OCI-LY1 (cell line): ENCODE results near the gene UST.

Source experiments
- H2AFZ ChIP-seq: fragments of 200-600 bp; sonication (generic), shearing (Covaris generic); 2 replicates; pipeline ENCODE4 v1.6.0; 2014; ENCODE audit warnings: antibody characterized with exemption, mild to moderate bottlenecking, low read length
- H3F3A ChIP-seq: fragments of 200-600 bp; sonication (generic), shearing (Covaris generic); 2 replicates; pipeline ENCODE4 v1.6.0; 2014; ENCODE audit warnings: mild to moderate bottlenecking, antibody characterized with exemption, low read length, moderate library complexity; ENCODE audit not compliant: insufficient read depth
- H3K27ac ChIP-seq: fragments of 200-600 bp; sonication (generic); 2 replicates; pipeline ENCODE4 v1.5.1; 2014; ENCODE audit warnings: low read length, mixed run types, mild to moderate bottlenecking, low read depth; ENCODE audit not compliant: poor library complexity, severe bottlenecking
- H3K27me3 ChIP-seq: fragments of 200-600 bp; sonication (generic); 2 replicates; pipeline ENCODE4 v1.6.0; 2014; ENCODE audit warnings: antibody characterized with exemption, mild to moderate bottlenecking, low read length, moderate library complexity; ENCODE audit not compliant: insufficient read depth
- H3K36me3 ChIP-seq: fragments of 200-600 bp; sonication (generic); 2 replicates; pipeline ENCODE4 v1.6.1; 2014; ENCODE audit warnings: mild to moderate bottlenecking, antibody characterized with exemption, low read length, moderate library complexity, mixed read lengths; ENCODE audit not compliant: insufficient read depth
- H3K4me1 ChIP-seq: fragments of 200-600 bp; sonication (generic); 2 replicates; pipeline ENCODE4 v1.5.1; 2014; ENCODE audit warnings: mild to moderate bottlenecking, low read length, moderate library complexity; ENCODE audit not compliant: insufficient read depth, severe bottlenecking
- H3K4me2 ChIP-seq: fragments of 200-600 bp; sonication (generic), shearing (Covaris generic); 2 replicates; pipeline ENCODE4 v1.6.1; 2014; ENCODE audit warnings: low read length
- H3K4me3 ChIP-seq: fragments of 200-600 bp; sonication (generic); 2 replicates; pipeline ENCODE4 v1.5.1; 2014; ENCODE audit warnings: low read length, low read depth, mild to moderate bottlenecking, mixed read lengths; ENCODE audit not compliant: poor library complexity, severe bottlenecking
- H3K79me2 ChIP-seq: fragments of 200-600 bp; shearing (Covaris generic); 2 replicates; pipeline ENCODE4 v1.6.1; 2016; ENCODE audit warnings: mixed run types, low read length, mixed read lengths; ENCODE audit not compliant: insufficient read depth
- H3K9ac ChIP-seq: fragments of 200-600 bp; sonication (generic), shearing (Covaris generic); 2 replicates; pipeline ENCODE4 v1.6.1; 2014; ENCODE audit warnings: mild to moderate bottlenecking, low read length, mixed read lengths
- H3K9me2 ChIP-seq: fragments of 200-600 bp; sonication (generic), shearing (Covaris generic); 2 replicates; pipeline ENCODE4 v1.6.1; 2014; ENCODE audit warnings: low read depth, mild to moderate bottlenecking, low read length, mixed read lengths
- H3K9me3 ChIP-seq: fragments of 200-600 bp; shearing (Covaris generic); 2 replicates; pipeline ENCODE4 v1.6.1; 2014; ENCODE audit warnings: low read length, mixed read lengths
- H4K20me1 ChIP-seq: fragments of 200-600 bp; sonication (generic), shearing (Covaris generic); 2 replicates; pipeline ENCODE4 v1.6.0; 2016; ENCODE audit warnings: mild to moderate bottlenecking, low read length; ENCODE audit not compliant: insufficient read depth
- EZH2 ChIP-seq: fragments of 200-600 bp; sonication (generic), shearing (Covaris generic); IDR thresholded peaks from 2 replicates; pipeline ENCODE4 v1.8.0; 2017; ENCODE audit warnings: borderline replicate concordance, mixed run types, mild to moderate bottlenecking, antibody characterized with exemption, low read length, moderate library complexity, mixed read lengths
- TF ChIP-seq, protein P1 (sequence below): fragments of 200-600 bp; sonication (generic), shearing (Covaris generic); IDR thresholded peaks from 2 replicates; pipeline ENCODE4 v1.5.1; 2017; ENCODE audit warnings: mild to moderate bottlenecking, antibody characterized with exemption, low read length, moderate library complexity, mixed read lengths

The UST gene

DNA sequence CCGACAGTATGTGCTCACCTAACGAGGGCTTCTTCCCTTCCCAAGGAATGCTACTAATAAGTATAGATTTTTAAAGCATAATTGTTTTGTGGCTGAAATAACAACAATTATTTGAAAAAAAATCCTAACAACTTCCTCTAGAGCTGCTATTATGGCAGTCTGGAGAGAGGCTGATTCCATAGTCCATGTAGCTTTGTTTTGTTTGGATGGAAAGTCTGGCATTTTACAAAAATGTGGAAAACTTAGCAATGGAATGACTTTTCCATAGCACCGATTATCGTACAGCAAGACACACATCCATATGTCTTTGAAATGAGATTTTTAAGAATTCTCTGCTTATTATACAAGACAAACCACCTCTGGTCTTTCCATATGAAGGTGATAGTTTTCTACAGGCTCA lies 318.3 kb downstream of the UST start:
- Histone ChIP-seq H3K9me2 (no peaks in the 10 kb centered on the region), H3K4me2 (no peak overlapping the region), H2AFZ (no peak overlapping the region)

DNA sequence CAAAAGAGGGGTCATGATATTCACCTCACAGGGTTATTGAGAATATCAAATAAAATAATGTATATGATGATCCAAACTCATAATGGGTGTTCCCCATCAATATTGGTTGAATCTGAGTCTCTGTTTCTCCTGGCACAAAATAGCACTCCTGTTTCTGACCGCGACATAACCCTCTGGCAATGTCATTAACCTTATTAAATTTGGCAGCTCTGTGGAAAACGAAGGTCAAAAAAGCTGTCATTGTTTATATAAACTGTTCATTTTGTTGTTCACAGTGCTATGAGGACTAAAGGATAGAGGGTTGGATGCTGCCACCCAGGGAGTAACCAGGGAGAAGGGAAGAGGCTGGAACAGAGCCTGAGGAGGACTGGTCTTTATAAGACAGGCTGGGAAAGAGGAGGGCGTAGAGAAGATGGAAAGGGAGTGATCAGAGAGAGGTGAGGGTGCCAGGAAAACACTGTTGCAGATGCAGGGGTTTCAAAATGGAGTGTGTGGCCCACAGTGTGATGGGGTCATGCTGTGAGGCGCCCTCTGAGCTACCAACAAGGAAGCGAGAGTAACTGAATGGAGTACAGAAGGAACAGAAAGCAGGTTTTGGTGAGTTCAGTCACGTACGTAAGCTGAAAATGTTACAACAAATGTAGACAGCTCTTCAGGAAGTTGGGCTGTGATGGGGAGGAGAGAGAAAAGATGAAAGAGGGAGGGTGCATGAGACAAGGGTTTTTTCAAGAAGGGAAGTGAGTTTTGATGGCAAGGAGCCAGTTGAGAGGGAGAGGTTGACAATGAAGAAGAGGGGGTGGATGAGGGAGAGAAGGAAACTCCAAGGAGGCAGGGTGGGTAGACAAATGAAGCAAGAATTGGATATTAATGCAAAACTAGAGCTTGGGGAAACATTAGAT lies 319.1 kb downstream of the UST start:
- Histone ChIP-seq H3K4me2 (no peak overlapping the region; the same call in 1 of the 2 replicates), H3K4me1 (peaks cover 9% of the 10 kb centered on the region), H2AFZ (no peak overlapping the region)

More for the DNA sequence above, 318.3 kb downstream of the UST start:
- H3K4me3 ChIP-seq, result no peak overlapping the region
- TF ChIP-seq, protein P1, sequence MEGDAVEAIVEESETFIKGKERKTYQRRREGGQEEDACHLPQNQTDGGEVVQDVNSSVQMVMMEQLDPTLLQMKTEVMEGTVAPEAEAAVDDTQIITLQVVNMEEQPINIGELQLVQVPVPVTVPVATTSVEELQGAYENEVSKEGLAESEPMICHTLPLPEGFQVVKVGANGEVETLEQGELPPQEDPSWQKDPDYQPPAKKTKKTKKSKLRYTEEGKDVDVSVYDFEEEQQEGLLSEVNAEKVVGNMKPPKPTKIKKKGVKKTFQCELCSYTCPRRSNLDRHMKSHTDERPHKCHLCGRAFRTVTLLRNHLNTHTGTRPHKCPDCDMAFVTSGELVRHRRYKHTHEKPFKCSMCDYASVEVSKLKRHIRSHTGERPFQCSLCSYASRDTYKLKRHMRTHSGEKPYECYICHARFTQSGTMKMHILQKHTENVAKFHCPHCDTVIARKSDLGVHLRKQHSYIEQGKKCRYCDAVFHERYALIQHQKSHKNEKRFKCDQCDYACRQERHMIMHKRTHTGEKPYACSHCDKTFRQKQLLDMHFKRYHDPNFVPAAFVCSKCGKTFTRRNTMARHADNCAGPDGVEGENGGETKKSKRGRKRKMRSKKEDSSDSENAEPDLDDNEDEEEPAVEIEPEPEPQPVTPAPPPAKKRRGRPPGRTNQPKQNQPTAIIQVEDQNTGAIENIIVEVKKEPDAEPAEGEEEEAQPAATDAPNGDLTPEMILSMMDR, result no peak
- TF ChIP-seq EZH2, result no peak
- H4K20me1 ChIP-seq, result no peaks in the 10 kb centered on the region
- no peaks in the 10 kb centered on the region for H3K9me3 ChIP-seq
- H3K79me2 ChIP-seq, result no peaks in the 10 kb centered on the region
- H3F3A ChIP-seq, result no peaks in the 10 kb centered on the region
- H3K9ac ChIP-seq, result no peak overlapping the region
- H3K27ac ChIP-seq, result no peak overlapping the region
- no peaks in the 10 kb centered on the region for H3K36me3 ChIP-seq
- peaks cover 16% of the 10 kb centered on the region for H3K4me1 ChIP-seq
- H3K27me3 ChIP-seq, result no peaks in the 10 kb centered on the region; the same call in 1 of the 2 replicates

DNA sequence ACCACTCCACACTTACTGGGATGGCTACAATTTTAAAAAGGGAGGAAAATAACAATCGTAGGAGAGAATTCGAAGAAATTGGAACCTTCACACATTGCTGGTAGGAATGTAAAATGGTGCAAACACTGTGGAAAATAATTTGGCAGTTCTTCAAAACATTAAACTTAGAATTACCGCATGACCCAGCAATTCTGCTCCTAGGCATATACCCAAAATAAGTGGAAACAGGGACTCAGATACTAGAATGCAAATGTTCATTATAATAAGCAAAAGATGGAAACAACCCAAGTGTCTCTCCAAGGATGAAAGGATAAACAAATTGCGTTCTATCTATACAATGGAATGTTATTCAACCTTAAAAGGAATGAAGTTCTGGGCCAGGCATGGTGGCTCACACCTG lies 325.2 kb downstream of the UST start:
- Histone ChIP-seq H3K4me3 (no peak overlapping the region), H3K4me1 (peaks cover 9% of the 10 kb centered on the region), H3K9me3 (no peaks in the 10 kb centered on the region), H3K9me2 (no peaks in the 10 kb centered on the region), H3K27ac (no peak overlapping the region), H3F3A (no peaks in the 10 kb centered on the region), H2AFZ (no peak overlapping the region), H3K36me3 (no peaks in the 10 kb centered on the region), H3K4me2 (no peak overlapping the region), H3K79me2 (no peaks in the 10 kb centered on the region), H3K9ac (no peak overlapping the region), H4K20me1 (no peaks in the 10 kb centered on the region), H3K27me3 (no peaks in the 10 kb centered on the region; the same call in 1 of the 2 replicates)
- TF ChIP-seq EZH2, result no peak
- TF ChIP-seq, protein P1, result no peak

More for the DNA sequence above, 319.1 kb downstream of the UST start:
- Histone ChIP-seq H3K9me2 (no peaks in the 10 kb centered on the region), H4K20me1 (no peaks in the 10 kb centered on the region), H3K9me3 (no peaks in the 10 kb centered on the region), H3F3A (no peaks in the 10 kb centered on the region), H3K27me3 (no peaks in the 10 kb centered on the region; the same call in 1 of the 2 replicates), H3K9ac (no peak overlapping the region), H3K4me3 (no peak overlapping the region), H3K79me2 (no peaks in the 10 kb centered on the region), H3K36me3 (no peaks in the 10 kb centered on the region), H3K27ac (no peak overlapping the region)
- TF ChIP-seq EZH2, result no peak
- TF ChIP-seq, protein P1, result no peak
